Psoas muscle (tissue), 8 donors: ENCODE measurements around the gene NARF. TPM values are rescaled to one million over a fixed set of nuclear protein-coding genes. Genes with fewer than 3 reads are reported as not detected.

Experiments used
- ATAC-seq, 4 donors: fragments of 200-7000 bp; cut with Tn5 transposase; one replicate each; pipeline ENCODE4 v1.9.1; 2020; ENCODE audit warnings: moderate library complexity in 3 of 4, mild to moderate bottlenecking in 2 of 4
- DNase-seq, 2 donors: peaks; one replicate each; pipeline ENCODE4 v3.0.0-alpha.2; 2020
- H3K27ac ChIP-seq: fragments of 200-600 bp; one replicate; pipeline ENCODE4 v1.8.0; 2022
- H3K27me3 ChIP-seq, 3 donors: fragments of 200-600 bp in 1 of 3; one replicate each; pipeline versions ENCODE4 v1.6.1 to v1.8.0; 2013 to 2022; ENCODE audit warnings: low read length in 2 of 3, mild to moderate bottlenecking in 2 of 3, moderate library complexity in 1 of 3; ENCODE audit not compliant: insufficient read depth in 3 of 3
- H3K36me3 ChIP-seq, 2 donors: fragments of 200-600 bp in 1 of 2; one replicate each; pipeline versions ENCODE4 v1.6.1 to v1.8.0; 2013 to 2022; ENCODE audit warnings: low read depth in 1 of 2, mild to moderate bottlenecking in 1 of 2, moderate library complexity in 1 of 2; ENCODE audit not compliant: insufficient read depth in 1 of 2
- H3K4me1 ChIP-seq: fragments of 200-600 bp; one replicate; pipeline ENCODE4 v1.8.0; 2022
- H3K4me3 ChIP-seq: fragments of 200-600 bp; one replicate; pipeline ENCODE4 v1.8.0; 2022; ENCODE audit warnings: mild to moderate bottlenecking
- H3K9me3 ChIP-seq: fragments of 200-600 bp; one replicate; pipeline ENCODE4 v1.8.0; 2022
- WGBS, 3 donors: extraction: QIAGEN DNeasy Blood & Tissue Kit; methylation state at CpG; one replicate each; pipeline versions ENCODE4 v1.1.6 to v1.1.7; 2013; 5-methylcytosine and 5-hydroxymethylcytosine counted together
- intact Hi-C, 2 donors: fragments of 100-400 bp; cut with DNase I; formaldehyde crosslinking; loops; one replicate each; pipeline versions ENCODE4 v1.11.0 to v1.14.2; 2022
- polyA plus RNA-seq, 3 donors: library from polyadenylated mRNA; stranded (reverse); fragments of 200-250 nt; gene quantifications; one replicate each; pipeline ENCODE4 v1.2.3, GENCODE V29; 2013
- total RNA-seq, 4 donors: library from RNA; stranded (reverse); fragmentation: NEBNext Ultra II Directional in 2 of 4; extraction: Animal tissue kit (Norgen Biotek cat#: 25700) in 2 of 4; gene quantifications; one replicate each; pipeline versions ENCODE4 v1.2.1 to v1.2.4, GENCODE V29; 2021 to 2023
- TF ChIP-seq, protein P1 (sequence below): fragments of 200-600 bp; IDR thresholded peaks from one replicate; pipeline ENCODE4 v1.8.0; 2022; ENCODE audit warnings: antibody characterized with exemption
- donor health status: healthy with polysubstance abuse.
- donor health status: DM: no; HTN: no; CAD: no; lungs with moderate emphysema.
- donor health status: Bipolar disorder and iron deficiency.
- donor health status: healthy.
- donor health status: DM: yes; HTN: yes; CAD: no.
- donor health status: DM: no; HTN: no; CAD: no.
- donor health status: DM: no; HTN: no; CAD: no.
- donor health status: DM: yes; HTN: yes; CAD: no.

The NARF gene
- total and polyA plus RNA-seq, 7 donors: 32.8 to 129 (median 43.1) TPM

DNA sequence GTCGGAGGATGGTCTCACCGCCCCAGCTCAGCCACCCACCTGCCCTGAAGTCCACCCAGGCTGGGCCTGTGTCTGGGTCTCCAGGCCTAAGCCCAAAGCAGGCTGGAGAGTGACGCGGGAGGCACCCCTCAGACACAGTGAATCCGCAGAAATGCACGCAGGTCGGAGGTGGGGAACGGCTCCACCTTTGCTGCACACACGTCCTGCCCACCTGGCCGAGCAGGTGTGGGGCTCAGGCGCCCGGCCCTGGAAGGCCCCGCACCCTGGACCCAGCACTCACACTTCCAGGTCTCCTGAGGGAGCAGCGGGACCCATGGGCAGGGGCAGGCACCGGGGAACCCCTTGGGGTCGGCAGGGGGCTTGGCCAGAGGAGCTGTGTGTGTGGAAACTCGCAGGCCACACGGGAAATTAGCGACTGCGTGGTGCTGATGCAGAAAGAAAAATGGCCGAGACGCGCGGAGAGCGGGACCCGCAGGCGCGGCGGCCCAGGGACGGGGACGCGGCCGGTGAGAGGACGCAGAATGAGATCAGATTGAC, 18.6 kb upstream of the NARF start:
- no peak for ATAC-seq
- H3K36me3 ChIP-seq: peaks cover 0 to 80% of the 10 kb centered on the region in 2 donors
- intact Hi-C loops: no loop called here

DNA sequence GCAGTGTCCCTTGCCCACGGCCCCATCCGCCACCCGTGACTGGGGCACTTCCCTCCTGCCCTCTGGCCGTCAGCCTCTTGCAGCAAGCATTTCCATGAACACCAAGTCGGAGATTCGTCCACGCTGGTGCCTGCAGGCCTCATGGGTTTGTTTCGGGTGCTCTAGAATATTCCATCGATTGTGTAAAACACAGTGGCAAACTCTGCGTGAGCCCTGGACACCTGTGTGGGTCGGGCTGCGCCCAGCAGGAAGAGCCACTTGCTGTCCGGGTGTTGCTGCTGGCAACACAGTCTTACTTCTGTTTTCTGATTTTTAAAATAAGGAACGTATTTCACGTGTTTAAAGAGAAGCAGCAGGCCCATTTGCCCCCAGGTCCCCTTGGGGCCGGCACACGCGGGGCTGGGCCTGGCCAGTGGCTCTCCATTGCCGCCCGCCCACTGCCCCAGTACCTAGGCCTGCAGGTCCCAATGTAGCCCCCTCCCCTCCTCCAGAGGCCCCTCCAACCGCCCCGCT, 18.0 kb upstream of the NARF start:
- H3K9me3 ChIP-seq: no peaks in the 10 kb centered on the region
- peaks cover 0 to 75% of the 10 kb centered on the region in 2 donors for H3K36me3 ChIP-seq
- peaks cover under 1% of the 10 kb centered on the region for H3K4me1 ChIP-seq
- no peak overlapping the region for H3K4me3 ChIP-seq
- 61 to 69% (median 68%) methylated on average over 22 of the region's 22 CpGs for WGBS, 3 donors
- H3K27ac ChIP-seq: peak overlapping the region; percentile 16
- DNase-seq (no peak), ATAC-seq (peak in 1 of 4 donors; percentile 4)
- intact Hi-C loops: no loop called here
- no peaks in the 10 kb centered on the region for H3K27me3 ChIP-seq
- TF ChIP-seq, protein P1, sequence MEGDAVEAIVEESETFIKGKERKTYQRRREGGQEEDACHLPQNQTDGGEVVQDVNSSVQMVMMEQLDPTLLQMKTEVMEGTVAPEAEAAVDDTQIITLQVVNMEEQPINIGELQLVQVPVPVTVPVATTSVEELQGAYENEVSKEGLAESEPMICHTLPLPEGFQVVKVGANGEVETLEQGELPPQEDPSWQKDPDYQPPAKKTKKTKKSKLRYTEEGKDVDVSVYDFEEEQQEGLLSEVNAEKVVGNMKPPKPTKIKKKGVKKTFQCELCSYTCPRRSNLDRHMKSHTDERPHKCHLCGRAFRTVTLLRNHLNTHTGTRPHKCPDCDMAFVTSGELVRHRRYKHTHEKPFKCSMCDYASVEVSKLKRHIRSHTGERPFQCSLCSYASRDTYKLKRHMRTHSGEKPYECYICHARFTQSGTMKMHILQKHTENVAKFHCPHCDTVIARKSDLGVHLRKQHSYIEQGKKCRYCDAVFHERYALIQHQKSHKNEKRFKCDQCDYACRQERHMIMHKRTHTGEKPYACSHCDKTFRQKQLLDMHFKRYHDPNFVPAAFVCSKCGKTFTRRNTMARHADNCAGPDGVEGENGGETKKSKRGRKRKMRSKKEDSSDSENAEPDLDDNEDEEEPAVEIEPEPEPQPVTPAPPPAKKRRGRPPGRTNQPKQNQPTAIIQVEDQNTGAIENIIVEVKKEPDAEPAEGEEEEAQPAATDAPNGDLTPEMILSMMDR: no peak

More for the DNA sequence above, 18.6 kb upstream of the NARF start:
- TF ChIP-seq, protein P1: no peak
- Histone ChIP-seq H3K27ac (no peak overlapping the region), H3K4me3 (no peak overlapping the region), H3K27me3 (no peaks in the 10 kb centered on the region), H3K9me3 (no peaks in the 10 kb centered on the region), H3K4me1 (no peaks in the 10 kb centered on the region)
- no peak for DNase-seq
- WGBS, 3 donors: 94 to 96% (median 94%) methylated on average over 34 of the region's 34 CpGs

DNA sequence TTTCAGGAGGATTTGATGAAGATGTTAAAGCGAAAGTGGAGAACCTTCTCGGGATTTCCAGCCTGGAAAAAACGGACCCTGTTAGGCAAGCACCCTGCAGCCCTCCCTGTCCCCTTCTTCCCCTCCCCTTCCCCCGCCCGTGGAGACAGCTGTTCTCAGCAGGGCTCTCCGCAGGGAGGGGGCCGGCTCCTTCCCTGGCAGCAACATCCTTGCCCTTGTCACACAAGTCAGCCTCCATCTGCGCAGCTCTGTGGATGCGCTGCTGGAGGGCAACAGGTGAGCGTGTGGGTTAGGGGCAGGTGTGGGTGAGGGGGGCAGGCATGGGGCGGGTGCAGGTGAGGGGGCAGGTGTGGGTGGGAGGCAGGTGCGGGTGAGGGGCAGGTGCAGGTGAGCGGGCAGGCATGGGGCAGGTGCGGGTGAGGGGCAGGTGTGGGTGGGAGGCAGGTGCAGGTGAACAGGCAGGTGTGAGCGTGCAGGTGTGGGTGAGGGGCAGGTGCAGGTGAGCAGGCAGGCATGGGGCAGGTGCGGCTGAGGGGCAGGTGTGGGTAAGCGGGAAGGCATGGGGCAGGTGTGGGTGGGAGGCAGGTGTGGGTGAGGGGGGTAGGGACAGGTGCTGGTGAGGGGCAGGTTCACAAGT, 17.4 kb upstream of the NARF start:
- ATAC-seq (peak in 3 of 4 donors; percentile 44 to 58 (median 51)), DNase-seq (peak; percentile 58 to 79)
- H3K27me3 ChIP-seq: no peaks in the 10 kb centered on the region
- no peak overlapping the region for H3K4me3 ChIP-seq
- intact Hi-C loops: no loop called here
- 41 to 59% (median 43%) methylated on average over 15 to 17 of the region's 17 CpGs for WGBS, 3 donors
- TF ChIP-seq, protein P1: no peak
- H3K36me3 ChIP-seq: peaks cover 0 to 69% of the 10 kb centered on the region in 2 donors
- H3K27ac ChIP-seq: peak overlapping the region; percentile 16
- H3K9me3 ChIP-seq: no peaks in the 10 kb centered on the region
- peaks cover 7% of the 10 kb centered on the region for H3K4me1 ChIP-seq

DNA sequence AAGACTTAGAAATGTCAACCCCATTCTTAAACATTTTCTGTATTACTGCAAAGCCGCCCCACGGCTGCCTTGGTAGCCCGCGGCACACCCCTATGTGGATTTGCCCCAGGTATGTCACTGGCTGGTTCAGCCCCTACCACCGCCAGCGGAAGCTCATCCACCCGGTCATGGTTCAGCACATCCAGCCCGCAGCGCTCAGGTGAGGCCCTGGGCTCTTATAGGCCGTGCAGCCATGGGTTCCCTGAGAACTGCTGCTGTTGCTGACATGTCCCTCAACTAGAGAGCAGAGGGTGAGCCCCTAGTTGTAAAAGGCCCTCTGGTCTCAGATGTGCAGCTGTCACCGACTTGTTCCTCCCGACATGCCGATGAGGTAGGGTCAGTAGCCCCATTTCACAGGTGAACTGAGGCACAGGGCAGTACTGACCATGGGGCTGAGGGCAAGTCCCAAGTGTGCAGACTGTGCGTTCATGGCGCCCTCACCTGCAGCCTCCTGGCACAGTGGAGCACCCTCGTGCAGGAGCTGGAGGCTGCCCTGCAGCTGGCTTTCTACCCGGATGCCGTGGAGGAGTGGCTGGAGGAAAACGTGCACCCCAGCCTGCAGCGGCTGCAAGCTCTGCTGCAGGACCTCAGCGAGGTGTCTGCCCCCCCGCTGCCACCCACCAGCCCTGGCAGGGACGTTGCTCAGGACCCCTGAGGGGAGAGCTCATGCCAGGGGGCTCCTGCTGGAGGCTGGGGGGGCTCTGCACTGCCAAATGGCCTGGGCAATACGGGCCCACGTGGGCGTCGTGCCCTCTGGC, 16.7 kb upstream of the NARF start:
- no peak for ATAC-seq
- WGBS, 3 donors: 81 to 86% (median 81%) methylated on average over 25 to 27 of the region's 27 CpGs
- TF ChIP-seq, protein P1: no peak

More for the DNA sequence above, 16.7 kb upstream of the NARF start:
- Histone ChIP-seq H3K27ac (no peak overlapping the region), H3K4me1 (peaks cover 7% of the 10 kb centered on the region), H3K36me3 (peaks cover 0 to 61% of the 10 kb centered on the region in 2 donors), H3K27me3 (no peaks in the 10 kb centered on the region), H3K9me3 (no peaks in the 10 kb centered on the region), H3K4me3 (no peak overlapping the region)
- intact Hi-C loops: no loop called here
- no peak for DNase-seq
